SU-DHL-6 (cell line): ENCODE data around the gene TULP4.

Source experiments
- CTCF ChIP-seq: fragments of 200-600 bp; sonication (generic); IDR thresholded peaks from one replicate; pipeline ENCODE4 v1.5.1; 2017; ENCODE audit warnings: antibody characterized with exemption, mild to moderate bottlenecking, low read length, moderate library complexity; ENCODE audit not compliant: insufficient read depth, poor library complexity, severe bottlenecking
- EZH2phosphoT487 ChIP-seq: fragments of 200-600 bp; sonication (generic), shearing (Covaris generic); conservative IDR thresholded peaks from 2 replicates; pipeline ENCODE4 v1.6.1; 2018; ENCODE audit warnings: mild to moderate bottlenecking, antibody characterized with exemption, low read length, moderate library complexity, mixed read lengths

DNA sequence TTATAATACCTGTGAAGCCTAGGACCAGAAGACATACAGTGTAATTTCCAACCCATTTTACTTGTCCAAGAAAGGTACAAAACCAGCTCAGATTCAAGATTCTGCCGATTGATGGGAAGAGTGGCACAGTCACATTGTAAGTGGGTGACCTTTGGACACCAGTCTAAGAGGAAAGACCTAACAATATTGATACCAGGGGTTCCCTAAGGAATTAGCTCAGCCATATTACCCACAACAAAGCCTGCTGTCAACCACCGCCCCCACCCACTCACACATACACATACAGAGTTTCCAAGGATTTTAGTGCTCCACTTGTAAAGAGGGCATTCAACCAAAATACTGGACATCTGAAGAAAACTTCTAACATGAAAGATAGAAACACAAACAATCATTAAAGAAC is 219.7 kb downstream of the TULP4 start:
- no peak for TF ChIP-seq CTCF
- no peak for TF ChIP-seq EZH2phosphoT487
